KG1 (cell line): Measurements from ENCODE around the gene DERL2.

Experiments
- DNase-seq: peaks from one replicate; lab custom pipeline; 2025; lab: John Stamatoyannopoulos, UW

The DERL2 gene

DNA sequence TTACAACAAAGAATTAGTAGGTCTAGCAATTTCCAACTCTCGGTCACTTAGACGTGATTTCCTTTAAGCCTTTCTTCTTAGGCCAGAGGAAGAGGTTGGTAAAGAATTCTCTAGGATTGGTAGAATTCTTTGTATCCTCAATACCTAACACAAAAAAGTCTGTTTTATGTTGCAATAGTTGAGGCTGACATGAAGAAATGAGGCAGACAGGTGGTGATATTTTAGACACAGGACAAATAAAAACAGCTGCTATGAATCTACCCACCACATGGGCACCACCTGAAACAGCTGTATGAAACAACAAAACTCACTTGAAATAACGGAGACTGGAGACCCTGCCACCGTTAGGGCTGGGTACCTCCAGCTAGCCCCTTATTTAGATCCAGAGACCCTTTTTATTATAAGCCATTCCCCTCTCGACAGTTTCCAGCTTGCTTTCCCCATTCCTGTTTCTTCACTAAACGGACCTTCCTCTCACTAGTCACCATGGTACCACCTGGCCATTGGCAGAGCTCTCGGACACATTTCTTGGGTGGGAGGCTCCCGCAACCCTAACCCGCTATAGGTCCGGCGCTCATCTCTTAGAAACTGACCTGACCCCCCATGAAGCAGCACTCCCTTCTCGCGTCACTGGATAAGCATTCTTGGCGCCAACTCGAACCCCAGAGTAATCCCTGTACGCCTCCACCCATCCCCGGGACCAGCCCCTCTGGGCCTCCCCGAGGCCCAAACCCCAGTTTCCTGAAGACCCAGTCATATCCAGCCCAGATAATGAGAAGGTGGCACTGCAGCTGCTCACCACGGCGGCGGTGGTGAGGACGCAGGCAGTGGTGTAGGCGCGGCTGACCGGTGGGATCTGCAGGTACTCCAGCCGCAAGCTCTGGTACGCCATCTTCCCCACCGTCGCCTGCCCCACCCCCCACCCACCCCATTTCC, at the start of gene DERL2:
TSS of gene DERL2 (minus strand) at position 909 of the 936 bp plus-strand sequence. CDS start at position 892, 17 bp downstream.
- no peak for DNase-seq

DNA sequence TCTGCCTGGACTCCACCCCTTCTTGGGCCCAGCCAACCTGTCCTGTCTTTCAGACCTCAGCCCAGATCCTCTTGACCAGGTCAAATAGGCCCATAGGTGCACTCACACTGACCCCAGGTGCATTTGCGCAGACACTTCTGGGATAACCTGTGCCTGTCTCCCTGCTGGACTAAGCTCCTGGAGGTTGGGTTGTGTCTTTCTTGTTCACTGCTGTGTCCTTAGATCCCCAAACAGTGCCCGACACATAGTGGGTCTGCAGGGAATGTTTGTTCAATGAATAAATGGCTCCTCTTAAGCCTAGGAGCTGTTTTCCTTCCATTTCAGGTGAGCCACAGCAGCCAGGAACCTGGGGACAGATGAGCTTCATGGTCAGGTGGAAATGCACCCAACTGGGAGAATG, 49.5 kb upstream of the DERL2 start:
- no peak for DNase-seq

DNA sequence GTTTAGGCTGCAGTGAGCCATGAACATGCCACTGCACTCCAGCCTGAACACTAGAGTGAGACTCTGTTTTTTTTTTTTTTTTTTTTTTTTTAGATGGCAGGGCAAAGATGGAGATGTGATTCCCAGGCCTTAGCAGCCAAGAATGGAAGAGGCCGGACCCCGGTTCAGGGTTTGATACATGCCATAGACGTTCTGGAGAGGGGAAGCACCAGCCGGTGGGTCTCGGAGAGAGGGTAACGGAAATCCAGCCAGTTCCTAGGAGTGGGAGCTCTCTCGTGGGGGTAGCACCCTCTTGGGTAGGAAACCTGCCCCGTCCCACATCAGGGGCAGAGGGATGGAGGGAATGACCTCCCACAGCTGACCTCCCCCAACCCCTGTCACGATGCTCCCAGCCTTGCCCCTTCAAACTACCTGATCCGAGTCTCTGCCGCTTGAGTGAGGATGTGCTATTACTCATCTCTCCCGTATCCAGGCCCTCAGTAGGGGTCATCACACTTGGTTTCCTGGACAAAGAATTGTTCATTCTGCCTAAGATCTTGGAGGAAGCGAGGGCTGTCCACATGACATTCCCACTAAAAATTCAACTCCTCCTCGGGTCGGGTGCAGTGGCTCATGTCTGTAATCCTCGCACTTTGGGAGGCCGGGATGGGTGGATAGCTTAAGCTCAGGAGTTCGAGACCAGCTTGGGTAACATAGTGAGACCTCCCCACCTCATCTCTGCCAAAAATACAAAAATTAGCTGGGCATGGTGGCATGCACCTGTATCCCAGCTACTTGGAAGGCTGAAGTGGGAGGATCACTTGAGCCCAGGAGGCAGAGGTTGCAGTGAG, 47.7 kb upstream of the DERL2 start:
- no peak for DNase-seq

DNA sequence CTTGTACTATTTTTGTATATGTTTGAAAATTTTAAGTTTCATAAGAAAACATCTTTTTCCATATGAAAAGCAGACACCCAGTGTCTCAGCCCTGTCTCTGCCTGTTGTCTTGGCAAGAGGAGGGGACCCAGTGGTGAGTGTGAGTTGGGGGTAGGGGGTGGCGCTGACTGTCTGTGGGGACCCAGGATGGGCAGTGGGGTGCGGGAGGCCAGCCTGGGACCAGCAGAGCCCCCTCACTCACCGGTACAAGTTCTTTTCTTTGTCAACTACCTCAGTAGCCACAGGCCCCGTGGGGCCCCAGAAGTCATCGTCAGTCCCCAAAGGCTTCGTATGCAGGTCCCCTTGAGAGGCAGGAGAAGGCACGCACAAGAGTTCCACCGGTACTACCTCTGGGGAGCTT, 46.6 kb upstream of the DERL2 start:
- no peak for DNase-seq

DNA sequence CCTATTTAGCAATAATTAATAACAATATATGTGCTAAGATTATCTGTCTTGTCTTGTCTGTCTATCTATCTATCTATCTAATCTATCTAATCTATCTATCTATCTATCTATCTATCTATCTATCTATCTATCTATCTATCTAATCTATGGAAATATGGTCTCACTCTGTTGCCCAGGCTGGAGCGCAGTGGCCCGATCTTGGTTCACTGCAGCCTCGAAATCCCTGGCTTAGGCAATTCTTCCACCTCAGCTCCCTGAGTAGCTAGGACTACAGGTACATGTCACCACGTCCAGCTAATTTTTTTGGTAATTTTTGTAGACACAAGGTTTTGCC, 45.1 kb upstream of the DERL2 start:
- DNase-seq, result no peak

DNA sequence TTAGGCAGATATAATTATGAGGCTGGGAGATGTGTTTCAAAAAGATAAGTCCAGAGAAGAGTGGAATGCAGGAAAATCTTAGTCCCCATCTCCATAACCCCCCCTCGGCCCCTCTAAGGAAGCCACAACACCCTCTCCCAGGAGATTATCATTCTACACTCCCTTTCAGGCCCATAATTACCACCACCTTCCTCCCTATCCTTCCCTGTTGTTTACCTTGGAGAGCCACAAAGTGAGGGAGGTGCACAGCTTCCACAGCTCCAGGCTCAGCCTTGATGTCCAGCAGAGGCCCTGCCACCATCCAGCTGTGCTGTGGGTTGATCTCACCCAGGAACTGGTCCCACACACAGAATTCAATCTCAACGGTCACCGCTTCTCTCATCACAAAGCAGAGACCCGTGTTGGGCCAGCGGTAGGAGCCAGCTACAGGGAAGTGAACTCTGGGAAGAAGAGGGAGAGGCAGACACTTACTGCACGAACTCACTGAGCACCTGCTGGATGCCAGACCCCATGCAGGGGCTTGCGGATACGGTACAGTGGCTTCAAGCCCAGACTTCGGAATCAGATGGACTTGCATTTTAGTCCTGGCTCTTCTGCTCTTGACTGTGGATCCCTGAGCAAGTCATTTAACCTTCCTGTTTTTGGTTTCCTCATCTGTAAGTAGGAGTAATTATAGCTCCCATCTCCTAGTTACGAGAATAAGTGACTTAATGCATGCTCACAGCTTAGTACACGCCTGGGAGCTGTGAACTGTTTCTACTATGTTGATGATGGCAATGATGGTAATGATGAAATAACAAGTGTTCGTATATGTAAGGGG, 44.5 kb upstream of the DERL2 start:
- no peak for DNase-seq

DNA sequence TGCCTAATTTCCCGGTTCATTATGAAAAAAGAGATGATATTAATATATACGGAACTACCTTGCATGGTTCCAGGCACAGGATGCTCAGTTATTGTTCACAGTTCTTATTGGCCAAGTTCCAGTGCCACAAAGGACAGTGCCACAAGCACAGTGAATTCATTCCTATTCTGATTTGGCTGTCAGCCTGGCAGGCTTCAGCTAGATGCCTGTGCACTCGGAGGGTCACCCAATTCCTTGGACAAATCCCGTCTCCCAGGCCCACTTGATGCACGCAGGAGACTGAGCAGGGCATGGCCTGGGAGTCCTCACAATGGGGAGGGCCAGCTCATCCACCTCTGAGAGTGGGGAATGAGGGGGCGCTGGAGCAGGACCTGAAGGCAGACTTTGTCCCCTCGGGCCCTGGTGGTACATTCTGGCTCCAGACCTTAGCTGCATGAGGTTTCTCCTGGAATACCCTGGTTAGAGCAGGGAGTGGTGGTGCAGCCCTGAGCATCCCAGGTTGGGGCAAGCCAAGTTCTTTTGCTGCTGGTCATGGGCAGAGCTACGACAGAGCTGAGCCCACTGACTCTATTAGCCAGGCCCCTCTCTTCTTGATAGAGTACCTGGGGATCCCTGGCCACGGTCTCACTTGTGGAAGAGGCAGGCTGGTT, 41.7 kb upstream of the DERL2 start:
- no peak for DNase-seq

DNA sequence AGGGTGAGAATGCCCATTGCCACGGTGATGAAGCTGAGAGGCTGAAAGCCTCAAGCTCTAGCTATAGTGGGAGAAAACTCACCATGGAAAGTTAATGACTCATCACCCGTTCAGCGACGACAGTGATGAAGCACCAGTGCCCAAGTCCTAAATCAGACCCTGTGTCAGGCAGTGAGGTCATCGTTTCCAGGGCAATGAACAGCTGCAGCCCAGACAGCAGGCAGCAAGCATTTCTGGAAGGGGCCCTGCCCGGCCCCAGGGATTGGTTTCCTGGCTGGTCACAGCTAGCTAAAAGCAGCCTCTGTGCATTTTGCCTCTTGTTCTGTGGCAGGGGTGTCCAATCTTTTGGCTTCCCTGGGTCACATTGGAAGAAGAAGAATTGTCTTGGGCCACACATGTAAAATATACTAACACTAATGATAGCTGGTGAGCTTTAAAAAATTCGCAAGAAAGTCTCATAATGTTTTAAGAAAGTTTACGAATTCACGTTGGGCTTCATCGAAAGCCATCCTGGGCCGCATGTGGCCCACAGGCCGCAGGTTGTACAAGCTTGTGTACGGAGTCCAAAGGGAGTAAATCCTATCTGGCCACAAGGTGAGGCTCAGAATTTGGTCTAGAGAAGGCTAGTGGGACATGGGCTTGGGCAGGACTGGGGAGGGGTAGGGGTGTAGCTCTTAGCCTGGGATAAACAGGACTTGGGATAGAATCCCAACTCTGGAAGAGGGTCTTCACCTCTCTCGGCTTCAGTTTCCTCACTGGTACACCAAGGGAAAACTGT, 41.0 kb upstream of the DERL2 start:
- no peak for DNase-seq

DNA sequence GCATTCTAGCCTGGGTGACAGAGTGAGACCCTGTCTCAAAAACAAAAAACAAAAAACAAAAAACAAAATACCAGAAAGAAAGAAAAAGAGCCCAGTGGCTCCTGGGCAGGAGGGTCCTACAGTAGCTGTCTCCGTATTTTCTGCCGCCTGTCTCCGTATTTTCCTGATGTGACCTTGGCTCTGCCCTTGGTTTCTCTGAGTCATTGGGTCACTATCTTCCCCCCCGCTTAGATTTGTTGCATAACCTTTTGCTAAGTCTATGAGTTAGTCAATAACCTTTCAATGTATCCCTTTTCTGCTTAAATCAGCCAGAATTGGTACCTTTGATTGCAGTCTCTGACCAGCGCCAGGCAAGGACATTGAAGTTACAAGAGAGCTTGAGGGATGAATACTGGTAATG, 37.3 kb upstream of the DERL2 start:
- DNase-seq, result no peak

DNA sequence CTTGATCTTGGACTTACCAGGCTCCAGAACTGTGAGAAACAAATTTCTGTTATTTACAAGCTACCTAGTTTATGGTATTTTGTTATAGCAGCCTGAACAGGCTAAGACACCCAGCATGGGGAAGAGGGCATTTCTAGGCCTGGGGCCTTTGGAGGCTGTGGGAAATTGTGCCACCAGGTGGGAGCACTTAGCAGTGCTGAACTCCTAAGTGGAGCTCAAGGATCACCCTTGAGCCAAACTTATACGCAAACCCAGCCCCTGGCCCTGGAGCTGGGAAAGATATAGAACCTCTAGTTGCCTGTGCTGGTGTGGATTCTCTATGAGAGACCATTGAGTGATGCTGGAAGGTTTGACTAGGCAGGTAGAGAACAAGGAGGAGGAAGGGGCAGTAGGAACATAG, 36.5 kb upstream of the DERL2 start:
- DNase-seq, result no peak

DNA sequence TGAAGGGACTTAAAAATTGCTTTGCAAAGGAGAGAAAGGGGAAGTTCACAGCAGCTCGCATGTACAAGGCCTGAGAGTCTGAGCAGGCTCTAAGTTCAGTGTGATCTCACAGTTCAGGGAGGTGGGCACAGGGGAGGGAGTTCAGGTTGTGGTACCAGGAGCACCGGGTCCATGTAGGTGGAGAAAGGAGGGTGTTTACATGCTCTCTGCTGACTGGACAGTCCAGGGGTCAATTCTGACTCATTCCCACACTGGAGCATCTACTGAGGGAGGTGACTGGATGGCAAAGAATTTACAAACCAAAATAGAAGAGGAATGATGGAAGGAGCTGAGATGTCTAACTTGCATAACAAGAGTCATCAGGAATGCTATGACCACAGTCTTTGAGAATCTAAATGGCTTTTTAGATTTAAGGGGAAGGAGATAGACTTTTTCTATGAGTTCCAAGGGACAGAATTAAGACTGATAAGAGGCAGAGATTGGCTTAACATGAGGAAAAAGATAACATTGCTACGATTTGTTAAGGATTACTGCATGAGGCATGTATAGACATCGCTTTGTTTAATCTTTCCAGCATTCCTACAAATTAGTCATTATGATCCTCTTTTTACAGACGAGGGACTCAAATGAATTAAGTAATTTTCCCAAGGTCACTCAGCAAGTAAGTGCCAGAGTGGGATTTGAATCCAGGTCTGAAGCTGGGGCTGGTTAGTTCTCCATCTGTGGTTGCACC, 30.2 kb upstream of the DERL2 start:
- no peak for DNase-seq

DNA sequence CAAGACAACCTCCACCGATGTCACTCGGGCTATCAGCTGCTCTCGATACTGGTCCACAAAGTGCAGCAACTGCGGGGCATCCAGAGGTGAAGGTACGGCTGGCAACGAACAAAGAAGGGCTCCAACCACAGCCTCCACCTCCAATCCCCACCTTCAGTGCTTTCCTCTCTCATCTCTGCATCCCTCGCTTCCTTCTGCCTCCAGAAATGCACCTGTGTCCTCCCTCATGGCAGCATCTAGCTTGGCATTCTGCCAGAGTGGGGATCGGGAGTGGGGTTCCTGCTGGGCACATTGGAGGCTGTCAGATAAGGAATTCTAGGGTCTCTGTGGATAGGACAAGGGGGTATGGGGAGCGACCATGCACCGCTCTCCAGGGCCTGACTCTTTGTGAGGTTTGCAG, 29.0 kb upstream of the DERL2 start:
- no peak for DNase-seq

DNA sequence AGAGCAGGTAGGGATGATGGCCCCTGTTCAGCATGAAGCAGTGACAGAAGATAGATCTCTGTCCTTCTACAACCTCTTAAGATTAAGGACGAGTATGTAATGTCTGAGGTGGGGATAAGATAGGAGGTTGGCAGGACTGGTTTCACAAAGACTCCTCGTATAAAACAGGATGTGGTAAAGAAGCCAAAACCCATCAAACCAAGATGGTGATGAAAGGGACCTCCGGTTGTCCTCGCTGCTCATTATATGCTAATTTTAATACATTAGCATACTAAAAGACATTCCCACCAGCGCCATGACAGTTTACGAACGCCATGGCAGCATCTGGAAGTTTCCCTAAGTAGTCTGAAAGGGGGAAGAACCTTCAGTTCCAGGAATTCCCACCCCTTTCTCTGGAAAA, 27.6 kb upstream of the DERL2 start:
- DNase-seq, result no peak

DNA sequence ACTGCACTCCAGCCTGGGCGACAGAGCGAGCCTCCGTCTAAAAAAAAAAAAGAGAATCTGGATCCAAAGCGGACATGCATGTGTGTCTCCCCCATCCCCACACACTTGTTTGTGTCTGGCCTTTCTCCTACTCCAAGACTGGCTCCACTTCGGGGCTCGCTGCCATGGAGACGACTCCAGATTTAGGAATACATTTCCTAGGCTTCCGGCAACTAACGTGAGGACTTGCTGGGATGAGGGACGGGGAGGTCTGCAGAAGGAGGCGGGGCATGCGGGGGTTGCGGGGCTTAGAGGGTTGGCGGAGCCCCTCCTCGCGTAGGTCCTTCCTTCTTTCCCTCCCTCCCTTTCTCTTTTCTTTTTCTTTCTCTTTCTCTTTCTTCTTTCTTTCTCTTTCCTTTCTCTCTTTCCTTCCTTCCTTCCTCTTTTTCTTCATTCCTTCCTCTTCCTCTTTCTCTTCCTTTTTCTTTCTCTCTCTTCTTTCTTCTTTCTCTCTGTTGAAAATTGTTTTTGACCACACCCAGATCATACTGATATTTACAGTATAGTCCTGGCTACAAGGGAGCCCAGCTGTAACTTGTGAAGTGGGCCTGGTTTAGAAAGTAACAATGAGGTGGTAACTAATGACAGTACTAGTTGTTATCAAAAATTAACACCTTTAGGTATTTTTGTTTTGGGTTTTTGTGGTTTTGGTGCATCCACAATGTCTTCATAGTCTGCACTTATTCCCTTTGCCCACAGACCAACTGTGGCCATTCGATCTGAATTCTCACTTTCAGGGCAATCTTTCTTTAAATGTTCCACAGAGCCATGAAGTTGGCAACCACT, 25.6 kb upstream of the DERL2 start:
- DNase-seq, result no peak

DNA sequence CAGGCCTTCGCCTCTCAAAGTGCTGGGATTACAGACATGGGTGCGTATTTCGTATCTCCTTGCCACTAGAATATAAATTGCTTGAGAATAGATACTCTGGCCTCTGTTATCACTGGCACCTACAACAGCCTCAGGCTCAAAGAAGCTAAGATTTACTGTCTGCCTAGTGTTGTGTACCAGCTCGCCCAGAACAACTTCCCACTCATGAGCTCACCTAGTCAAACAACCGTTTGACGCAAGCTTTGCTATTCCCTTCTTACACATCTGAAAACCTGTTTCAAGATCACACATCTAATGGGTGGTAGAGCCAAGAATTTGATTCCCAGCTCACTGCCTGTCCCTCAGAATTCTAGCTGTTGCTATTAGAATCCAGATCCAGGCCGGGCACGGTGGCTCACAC, 24.8 kb upstream of the DERL2 start:
- DNase-seq, result no peak

DNA sequence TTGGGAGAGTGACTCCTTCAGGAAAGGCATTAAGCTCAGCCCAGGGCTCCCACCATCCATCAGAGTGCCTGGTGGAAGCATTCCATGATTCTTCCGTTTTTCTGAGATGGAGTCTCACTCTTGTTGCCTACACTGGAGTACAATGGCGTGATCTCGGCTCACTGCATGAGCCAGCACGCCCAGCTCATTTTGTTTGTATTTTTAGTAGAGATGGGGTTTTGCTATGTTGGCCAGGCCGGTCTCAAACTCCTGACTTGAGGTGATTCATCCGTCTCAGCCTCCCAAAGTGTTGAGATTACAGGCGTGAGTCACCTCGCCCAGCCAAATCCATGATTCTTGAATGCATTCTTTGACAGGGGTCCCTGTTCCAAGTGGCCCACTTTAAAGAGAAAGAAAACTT, 23.5 kb upstream of the DERL2 start:
- DNase-seq, result no peak

DNA sequence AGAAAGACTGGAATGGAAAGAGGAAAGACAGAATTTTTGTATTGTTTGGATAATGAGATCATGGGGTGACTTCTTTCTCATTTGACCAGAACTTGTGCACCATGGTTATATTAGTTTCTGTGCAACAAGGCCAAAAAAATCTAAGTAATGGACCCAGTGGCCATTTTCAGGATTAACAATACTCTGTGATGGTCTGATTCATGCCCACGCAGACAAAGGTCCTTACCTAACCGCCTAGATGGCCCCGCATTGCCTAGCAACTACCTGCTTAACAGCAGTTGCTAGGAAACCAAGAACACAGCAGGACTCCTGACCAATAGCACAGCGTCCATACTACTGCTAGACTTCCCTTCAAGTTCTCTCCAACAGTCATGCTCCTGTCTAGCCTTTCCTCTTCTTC, 22.8 kb upstream of the DERL2 start:
- no peak for DNase-seq

DNA sequence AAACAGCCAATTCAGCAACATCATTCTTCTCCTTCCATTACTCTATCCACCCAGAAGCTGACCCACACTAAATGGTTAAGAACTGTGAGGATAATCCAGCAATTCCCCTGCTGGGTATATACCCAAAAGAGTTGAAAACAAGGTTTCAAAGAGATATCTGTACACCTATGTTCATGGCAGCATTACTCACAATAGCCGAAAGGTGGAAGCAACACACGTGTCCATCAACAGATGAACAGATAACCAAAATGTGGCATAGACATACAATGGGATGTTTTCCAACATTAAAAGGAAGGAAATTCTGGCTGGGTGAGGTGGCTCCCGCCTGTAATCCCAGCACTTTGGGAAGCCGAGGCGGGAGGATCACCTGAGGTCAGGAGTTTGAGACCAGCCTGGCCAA, 20.3 kb upstream of the DERL2 start:
- no peak for DNase-seq

DNA sequence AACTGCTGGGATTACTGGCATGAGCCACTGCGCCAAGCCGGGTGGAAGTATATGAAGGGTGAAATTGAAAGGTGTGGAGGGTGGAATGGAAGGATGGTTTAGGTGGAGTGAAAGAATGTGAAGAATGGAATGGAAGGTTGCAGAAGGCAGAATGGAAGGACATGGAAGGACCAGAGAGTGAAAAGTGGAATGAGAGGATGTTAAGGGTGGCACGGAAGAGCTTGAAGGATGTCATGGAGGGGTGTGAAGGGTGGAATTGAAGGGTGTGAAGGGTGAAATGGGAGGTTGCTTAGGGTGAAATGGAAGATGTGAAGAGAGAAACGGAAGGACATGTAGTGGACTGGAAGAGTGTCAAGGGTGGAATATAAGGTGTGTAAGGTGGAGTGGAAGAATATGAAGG, 16.6 kb upstream of the DERL2 start:
- no peak for DNase-seq

DNA sequence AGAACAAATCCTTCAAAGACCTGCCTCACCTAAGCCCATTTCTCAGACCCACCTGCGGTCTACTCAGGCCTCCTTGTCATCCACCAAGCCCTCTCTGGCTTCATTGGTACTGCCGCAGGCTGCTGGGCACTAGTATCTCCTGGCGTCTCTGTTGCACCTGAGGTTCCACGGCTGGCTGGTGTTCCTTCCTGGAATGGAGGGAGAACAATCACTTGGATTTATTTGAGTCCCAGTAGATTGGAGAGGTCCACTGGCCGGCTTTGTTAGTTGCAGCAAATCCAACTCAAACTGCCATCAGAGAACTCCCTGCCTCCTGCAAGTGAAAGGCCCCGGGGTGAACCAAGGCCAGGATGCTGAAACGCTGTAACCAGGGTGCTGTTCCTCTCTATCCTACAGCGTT, 15.7 kb upstream of the DERL2 start:
- no peak for DNase-seq
